ENCODE measurements around the gene PBRM1. TPM values are rescaled to one million over a fixed set of nuclear protein-coding genes. Genes with fewer than 3 reads are reported as not detected.

The PBRM1 gene
- polyA plus RNA-seq, 1 donor (not counting 4 experiments of a cell fraction or from before 2014, with no cell fraction given), result 26.0 TPM

- Histone ChIP-seq H3K27ac (ENCODE audit: control insufficient read depth, insufficient read depth, low read length) (no peak overlapping the region), H3K4me2 (ENCODE audit: control insufficient read depth, extremely low read depth, insufficient read depth, low read depth, low read length) (no peak overlapping the region), H3K9me3 (ENCODE audit: control insufficient read depth, low read depth, low read length) (no peaks in the 10 kb centered on the region), H4K20me1 (ENCODE audit: control insufficient read depth, extremely low read depth, insufficient read depth, low read length) (no peaks in the 10 kb centered on the region), H2AFZ (ENCODE audit: control insufficient read depth, low read length) (no peak overlapping the region), H3K4me3 (ENCODE audit: control insufficient read depth in 2 of 3, extremely low read depth in 1 of 3, insufficient read depth in 2 of 3, low read depth in 1 of 3, low read length in 3 of 3) (no peak overlapping the region), H3K79me2 (ENCODE audit: control insufficient read depth, insufficient read depth, low read length) (peaks cover 11% of the 10 kb centered on the region), H3K36me3 (ENCODE audit: control insufficient read depth in 2 of 2, extremely low read depth in 1 of 2, insufficient read depth in 2 of 2, low read length in 2 of 2) (peaks cover 8 to 15% of the 10 kb centered on the region in 2 experiments), H3K4me1 (ENCODE audit: control insufficient read depth, extremely low read depth, insufficient read depth, low read length) (peaks cover 32% of the 10 kb centered on the region), H3K9me1 (ENCODE audit: control insufficient read depth, extremely low read depth, insufficient read depth, low read length) (peaks cover 3% of the 10 kb centered on the region), H3K27me3 (ENCODE audit: control insufficient read depth, extremely low read depth, insufficient read depth, low read length) (no peaks in the 10 kb centered on the region), H3K9ac (ENCODE audit: control insufficient read depth, extremely low read depth, insufficient read depth, low read length) (no peak overlapping the region)
- FAIRE-seq, result no peak
- DNase-seq (ENCODE audit: low read depth, low spot score), result no peak
- TF ChIP-seq EZH2 (IDR thresholded peaks at IDR 0.05; ENCODE audit: low read length), result no peak
- TF ChIP-seq, protein P1, sequence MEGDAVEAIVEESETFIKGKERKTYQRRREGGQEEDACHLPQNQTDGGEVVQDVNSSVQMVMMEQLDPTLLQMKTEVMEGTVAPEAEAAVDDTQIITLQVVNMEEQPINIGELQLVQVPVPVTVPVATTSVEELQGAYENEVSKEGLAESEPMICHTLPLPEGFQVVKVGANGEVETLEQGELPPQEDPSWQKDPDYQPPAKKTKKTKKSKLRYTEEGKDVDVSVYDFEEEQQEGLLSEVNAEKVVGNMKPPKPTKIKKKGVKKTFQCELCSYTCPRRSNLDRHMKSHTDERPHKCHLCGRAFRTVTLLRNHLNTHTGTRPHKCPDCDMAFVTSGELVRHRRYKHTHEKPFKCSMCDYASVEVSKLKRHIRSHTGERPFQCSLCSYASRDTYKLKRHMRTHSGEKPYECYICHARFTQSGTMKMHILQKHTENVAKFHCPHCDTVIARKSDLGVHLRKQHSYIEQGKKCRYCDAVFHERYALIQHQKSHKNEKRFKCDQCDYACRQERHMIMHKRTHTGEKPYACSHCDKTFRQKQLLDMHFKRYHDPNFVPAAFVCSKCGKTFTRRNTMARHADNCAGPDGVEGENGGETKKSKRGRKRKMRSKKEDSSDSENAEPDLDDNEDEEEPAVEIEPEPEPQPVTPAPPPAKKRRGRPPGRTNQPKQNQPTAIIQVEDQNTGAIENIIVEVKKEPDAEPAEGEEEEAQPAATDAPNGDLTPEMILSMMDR (optimal IDR thresholded peaks at IDR 0.05 in 1 of 3, IDR thresholded peaks at IDR 0.05 in 1 of 3, conservative IDR thresholded peaks at IDR 0.05 in 1 of 3; ENCODE audit: extremely low read depth in 1 of 3, insufficient read depth in 2 of 3, low read length in 3 of 3), result no peak
- dilution Hi-C loops (cut with MboI; ENCODE audit: extremely low pct_ligation_motif_present, low sequenced_read_pairs), result no loop called here
These were observed 156.1 kb downstream of the PBRM1 start for GRCh38 chr3:52529376-52530333.

GRCh38 chr3:52528586-52529375, 156.9 kb downstream of the PBRM1 start:
- Histone ChIP-seq H3K9ac (ENCODE audit: control insufficient read depth, extremely low read depth, insufficient read depth, low read length) (no peak overlapping the region), H3K36me3 (ENCODE audit: control insufficient read depth in 2 of 2, extremely low read depth in 1 of 2, insufficient read depth in 2 of 2, low read length in 2 of 2) (peaks cover 12 to 19% of the 10 kb centered on the region in 2 experiments), H3K79me2 (ENCODE audit: control insufficient read depth, insufficient read depth, low read length) (peaks cover 11% of the 10 kb centered on the region), H2AFZ (ENCODE audit: control insufficient read depth, low read length) (no peak overlapping the region), H3K4me1 (ENCODE audit: control insufficient read depth, extremely low read depth, insufficient read depth, low read length) (peaks cover 31% of the 10 kb centered on the region), H3K9me3 (ENCODE audit: control insufficient read depth, low read depth, low read length) (no peaks in the 10 kb centered on the region), H3K27me3 (ENCODE audit: control insufficient read depth, extremely low read depth, insufficient read depth, low read length) (no peaks in the 10 kb centered on the region), H3K27ac (ENCODE audit: control insufficient read depth, insufficient read depth, low read length) (no peak overlapping the region), H3K9me1 (ENCODE audit: control insufficient read depth, extremely low read depth, insufficient read depth, low read length) (peaks cover 3% of the 10 kb centered on the region), H3K4me2 (ENCODE audit: control insufficient read depth, extremely low read depth, insufficient read depth, low read depth, low read length) (no peak overlapping the region), H4K20me1 (ENCODE audit: control insufficient read depth, extremely low read depth, insufficient read depth, low read length) (no peaks in the 10 kb centered on the region), H3K4me3 (ENCODE audit: control insufficient read depth in 2 of 3, extremely low read depth in 1 of 3, insufficient read depth in 2 of 3, low read depth in 1 of 3, low read length in 3 of 3) (no peak overlapping the region)
- DNase-seq (ENCODE audit: low read depth, low spot score) (no peak), FAIRE-seq (no peak)
- no peak for TF ChIP-seq EZH2 (IDR thresholded peaks at IDR 0.05; ENCODE audit: low read length)
- TF ChIP-seq, protein P1 (optimal IDR thresholded peaks at IDR 0.05 in 1 of 3, IDR thresholded peaks at IDR 0.05 in 1 of 3, conservative IDR thresholded peaks at IDR 0.05 in 1 of 3; ENCODE audit: extremely low read depth in 1 of 3, insufficient read depth in 2 of 3, low read length in 3 of 3), result no peak
- dilution Hi-C loops (cut with MboI; ENCODE audit: extremely low pct_ligation_motif_present, low sequenced_read_pairs), result no loop called here

Measured in keratinocyte (primary cell).